C1 segment of cervical spinal cord (tissue), 14 donors: Measurements from ENCODE around the gene ADCY10.
A peak's percentile ranks its signal among the peaks of the same experiment; 100 is the strongest.

ENCODE experiments used
- DNase-seq, 14 donors: peaks; one replicate each; lab custom pipeline; 2025; lab: John Stamatoyannopoulos, UW

ADCY10 gene

GRCh38 chr1:167786502-167786901 lies 127.4 kb downstream of the ADCY10 start:
- DNase-seq, result no peak

GRCh38 chr1:167784876-167785550 lies 128.9 kb downstream of the ADCY10 start:
- no peak for DNase-seq

DNA sequence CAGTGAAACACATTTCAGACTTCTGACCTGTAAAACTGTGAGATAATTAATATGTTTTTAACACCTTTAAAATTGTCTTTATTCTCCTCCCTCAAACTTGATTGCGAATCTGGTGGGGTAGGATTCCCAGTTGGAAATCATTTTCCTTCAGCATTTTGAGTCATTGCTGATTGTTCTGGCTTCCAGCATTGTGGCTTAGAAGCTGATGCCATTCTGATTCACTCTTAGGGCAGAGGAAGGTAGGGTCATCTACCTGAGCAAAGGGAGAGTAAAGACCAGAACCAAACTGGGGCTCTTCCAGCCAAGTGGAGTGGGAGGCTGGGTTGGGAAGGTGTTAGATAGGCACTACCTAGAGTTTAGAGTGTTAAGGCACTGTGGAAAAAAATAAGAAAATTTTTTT lies 131.0 kb downstream of the ADCY10 start:
- no peak for DNase-seq

- DNase-seq, result no peak
Measured at GRCh38 chr1:167781558-167781957, 132.4 kb downstream of the ADCY10 start.

DNA sequence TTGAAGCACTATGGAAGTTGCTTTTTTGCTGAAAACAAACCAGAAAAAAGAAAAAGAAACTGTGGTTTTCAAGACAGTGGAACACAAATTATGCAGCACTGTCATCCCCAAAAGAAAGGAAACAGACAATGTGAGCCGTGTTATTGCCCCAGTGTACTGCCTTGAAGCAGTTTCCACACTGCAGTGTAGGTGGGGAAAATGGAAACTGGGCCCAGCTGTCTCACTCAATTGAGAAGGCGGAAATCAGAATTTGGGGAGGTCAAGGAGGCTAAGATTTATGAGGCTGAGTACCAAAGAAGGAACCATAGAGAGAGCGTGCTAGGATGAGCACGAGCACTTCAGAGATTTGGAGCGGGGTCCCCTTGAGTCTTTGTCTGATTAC lies 136.7 kb downstream of the ADCY10 start:
- DNase-seq, result no peak

DNA sequence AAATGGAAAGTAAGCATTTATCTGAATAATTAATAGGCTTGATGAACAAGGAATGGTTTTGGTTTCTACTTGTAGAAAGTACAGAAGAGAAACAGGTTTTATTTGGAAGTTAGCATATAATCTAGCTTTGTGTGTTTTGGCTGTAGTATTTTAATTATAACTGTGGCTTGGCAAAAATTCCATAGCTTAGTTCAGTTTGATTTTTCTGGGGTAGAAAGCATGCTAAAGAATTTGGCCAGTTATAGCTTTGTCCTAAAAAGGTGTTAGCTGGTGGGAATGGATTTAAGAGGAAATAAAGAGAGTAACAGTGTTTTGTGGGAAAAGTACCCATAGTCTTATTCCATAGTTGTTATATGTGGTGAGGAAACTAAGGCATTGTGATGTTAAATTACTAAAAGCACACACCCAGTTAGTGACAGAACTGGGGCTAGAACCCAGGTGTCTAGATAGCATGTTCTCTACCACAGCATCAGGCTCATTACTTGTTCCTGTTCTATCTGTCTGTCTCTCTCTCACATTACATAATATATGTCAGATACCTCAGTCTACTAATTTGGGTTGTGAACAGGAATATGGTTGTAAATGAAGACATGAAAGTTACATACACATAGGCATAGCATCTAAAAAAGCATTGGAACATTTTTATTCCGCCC lies 137.2 kb downstream of the ADCY10 start:
- no peak for DNase-seq

GRCh38 chr1:167776151-167776550 lies 137.8 kb downstream of the ADCY10 start:
- DNase-seq, result no peak

DNA sequence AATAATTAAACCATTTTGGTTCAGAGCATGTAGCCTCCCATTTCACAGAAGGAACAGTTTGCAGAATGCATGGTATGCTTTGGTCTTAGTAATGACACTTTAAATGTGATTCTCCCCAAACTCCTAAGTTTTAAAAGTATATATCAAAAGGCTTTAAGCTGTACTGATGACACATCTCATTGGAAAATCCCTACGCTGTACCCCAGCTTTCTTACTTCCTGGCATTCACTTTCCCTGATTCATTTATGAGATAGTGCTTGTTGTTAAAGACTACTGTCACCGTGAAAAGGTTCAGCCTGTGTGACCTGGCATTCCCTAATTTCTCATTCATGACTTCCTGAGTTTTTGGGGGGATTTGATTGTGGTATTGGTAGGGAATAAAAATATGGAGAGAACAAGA lies 138.8 kb downstream of the ADCY10 start:
- no peak for DNase-seq

DNA sequence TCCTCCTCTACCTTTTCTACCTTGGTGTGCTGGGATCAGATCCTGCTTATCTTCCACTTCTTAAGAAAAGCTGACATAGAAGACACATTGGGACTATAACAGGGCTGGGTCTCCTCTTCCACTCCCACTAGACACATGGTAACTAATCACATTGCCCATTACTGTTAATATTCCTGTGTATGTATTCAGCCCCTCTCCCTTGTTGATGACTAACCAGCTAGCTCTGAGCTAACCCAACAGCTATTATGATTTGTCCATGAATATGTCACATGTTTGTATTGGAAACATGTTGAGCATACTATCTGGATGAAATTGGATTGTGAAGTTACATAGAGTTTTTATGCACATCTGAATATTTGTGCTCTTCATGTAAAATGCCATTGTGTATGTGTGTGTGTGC lies 139.2 kb downstream of the ADCY10 start:
- DNase-seq, result no peak

DNA sequence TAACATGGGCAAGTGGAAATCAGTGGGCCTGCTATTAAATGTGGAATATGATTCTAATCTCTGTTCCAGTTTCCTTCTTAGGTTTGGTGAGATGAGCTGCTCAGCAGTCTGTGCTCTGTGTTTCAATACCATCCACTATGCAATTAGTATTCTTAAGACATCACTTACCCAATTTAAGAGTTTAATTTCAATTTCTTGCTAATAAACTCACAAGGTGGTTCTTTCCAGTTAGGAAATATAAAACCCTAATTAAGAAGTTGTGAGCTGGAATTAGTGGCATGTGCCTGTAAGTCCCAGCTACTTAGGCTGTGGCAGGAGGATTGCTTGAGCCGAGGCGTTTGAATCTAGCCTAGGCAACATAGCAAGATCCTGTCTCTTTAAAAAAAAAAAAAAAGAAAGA lies 140.4 kb downstream of the ADCY10 start:
- DNase-seq, result no peak

DNA sequence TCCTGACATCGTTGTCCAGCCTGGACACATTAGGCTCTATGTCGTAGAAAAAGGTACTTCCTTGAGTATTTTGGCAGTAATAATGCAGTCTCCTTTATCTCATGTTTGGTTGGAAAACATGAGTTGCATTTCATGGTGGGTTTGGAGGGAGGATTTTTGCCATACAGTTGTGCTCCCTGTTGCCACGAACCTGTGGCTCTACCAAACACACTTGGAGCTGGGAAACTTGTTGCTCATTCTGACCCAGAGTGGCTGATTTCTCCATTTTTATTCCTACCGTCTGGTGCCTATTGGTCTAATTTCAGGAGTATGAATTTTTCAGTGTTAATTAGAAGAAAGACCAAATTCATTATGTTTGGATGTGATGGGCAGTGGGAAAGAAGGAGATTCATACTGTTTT lies 141.5 kb downstream of the ADCY10 start:
- no peak for DNase-seq

DNA sequence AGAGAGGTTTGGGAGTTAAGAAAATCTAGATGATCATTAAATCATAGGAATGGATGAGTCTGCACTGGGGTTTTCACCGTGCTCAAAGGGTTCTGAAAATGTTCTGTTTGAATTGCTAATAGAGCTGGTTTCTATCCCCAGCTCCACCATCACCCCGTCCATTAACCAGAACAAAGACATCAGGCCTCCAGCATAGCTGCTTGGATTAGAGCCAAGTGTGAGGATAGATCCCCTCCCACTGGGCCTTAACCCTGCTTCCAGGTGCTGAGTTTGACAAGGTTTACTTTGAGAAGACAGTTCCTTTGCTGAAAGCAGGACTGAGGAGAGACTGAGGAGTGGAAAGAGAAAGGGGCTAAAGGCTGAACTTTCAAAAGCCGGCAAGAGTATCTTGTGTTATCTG lies 143.8 kb downstream of the ADCY10 start:
- DNase-seq, result no peak

- DNase-seq, result no peak
Measured at GRCh38 chr1:167767761-167768160, 146.2 kb downstream of the ADCY10 start.

- no peak for DNase-seq
Measured at GRCh38 chr1:167766538-167766937, 147.4 kb downstream of the ADCY10 start.

GRCh38 chr1:167765496-167765895 lies 148.4 kb downstream of the ADCY10 start:
- no peak for DNase-seq

DNA sequence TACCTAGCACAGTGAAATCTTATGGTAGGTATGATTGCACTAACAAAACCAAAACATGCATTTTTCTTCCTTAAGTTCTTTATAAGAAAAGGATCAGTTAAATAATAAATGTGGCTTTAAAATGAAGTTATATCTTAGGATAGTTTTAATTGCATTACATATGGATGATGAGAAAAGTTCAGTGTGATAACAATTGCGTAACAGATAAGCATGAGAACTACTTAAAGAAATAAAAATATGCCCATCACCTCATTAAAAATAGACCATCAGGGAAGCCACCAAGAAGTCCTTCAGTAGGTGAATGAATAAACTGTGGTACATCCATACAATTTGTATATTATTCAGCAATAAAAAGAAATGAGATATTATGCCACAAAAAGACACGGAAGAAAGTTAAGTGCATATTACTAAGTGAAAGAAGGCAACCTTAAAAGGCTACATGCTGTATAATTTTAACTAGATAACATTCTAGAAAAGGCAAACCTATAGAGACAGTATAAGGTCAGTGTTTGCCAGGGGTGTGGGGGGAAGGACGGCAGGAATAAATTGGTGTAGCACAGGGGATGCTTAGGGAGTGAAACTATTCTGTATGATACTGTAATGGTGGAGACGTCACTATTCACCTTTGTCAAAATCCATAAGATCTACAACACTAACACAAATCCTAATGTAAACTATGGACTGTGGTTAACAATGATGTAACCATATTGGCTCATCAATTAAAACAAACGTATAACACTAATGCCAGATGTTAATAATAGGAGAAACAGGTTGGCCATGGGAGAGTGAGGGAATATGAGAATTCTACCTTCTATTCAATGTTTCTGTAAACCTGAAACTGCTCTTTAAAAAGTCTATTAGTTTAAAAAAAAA lies 149.2 kb downstream of the ADCY10 start:
- no peak for DNase-seq

DNA sequence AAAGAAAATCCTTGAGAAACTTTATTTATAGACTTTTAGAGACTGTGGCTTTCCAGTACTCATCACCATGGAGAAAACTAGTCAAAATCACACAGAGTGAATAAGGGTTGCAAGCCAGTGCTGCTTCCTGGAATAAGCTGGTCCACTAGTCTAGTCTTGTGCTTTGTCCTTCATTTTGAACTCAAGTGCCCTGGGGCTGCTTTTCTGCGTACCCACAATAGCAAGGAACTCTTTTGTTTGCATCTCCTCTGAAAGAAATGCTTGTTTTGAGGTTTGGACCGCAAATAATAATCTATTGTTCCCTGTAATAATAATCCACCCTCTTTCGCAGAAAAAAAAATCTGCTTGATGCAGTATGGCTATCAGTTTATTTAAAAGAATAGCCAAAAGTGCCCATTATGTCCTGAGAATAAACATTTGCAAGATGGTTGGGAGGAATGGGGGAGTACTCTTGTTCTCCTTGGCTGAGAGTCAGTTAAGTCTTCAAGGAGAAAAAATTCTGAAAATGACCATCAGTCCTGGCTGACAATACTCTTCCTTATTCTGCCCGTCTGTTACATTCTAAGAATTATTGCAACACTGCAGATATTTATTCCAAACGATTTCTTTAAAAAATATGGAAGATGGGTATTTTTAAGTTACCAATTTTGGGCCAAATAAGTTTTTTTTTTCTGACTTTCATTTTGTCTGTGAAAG lies 150.3 kb downstream of the ADCY10 start:
- peak in 7 of 14 donors; percentile 6 to 53 (median 38) for DNase-seq

GRCh38 chr1:167762061-167762746 lies 151.7 kb downstream of the ADCY10 start:
- no peak for DNase-seq

DNA sequence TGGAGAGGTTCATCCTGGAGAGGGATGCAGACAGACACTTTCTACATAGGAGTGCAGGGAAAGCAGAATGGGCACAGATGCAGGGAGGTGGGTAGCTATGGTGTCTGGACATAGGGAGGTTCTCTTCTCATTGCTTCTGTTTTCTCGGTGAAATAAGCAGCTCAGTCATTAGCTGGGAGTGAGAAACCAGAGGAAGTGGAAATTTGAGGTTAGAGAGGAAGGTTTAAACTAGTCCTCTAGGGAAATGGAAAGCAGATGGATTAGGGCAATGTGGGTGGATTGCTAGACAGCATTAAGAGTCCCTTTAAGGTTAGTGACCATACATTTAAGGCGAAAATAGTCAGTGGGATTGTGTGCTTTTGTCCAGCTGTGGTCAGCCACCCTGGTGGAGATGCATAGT lies 152.5 kb downstream of the ADCY10 start:
- DNase-seq, result no peak
